ENCODE results near the gene SCIN. TPM values are rescaled to one million over a fixed set of nuclear protein-coding genes. Genes with fewer than 3 reads are reported as not detected.

Gene SCIN
- total RNA-seq, 1 donor from 2014 or later, result under 0.01 TPM

Other genes with a start within 250 kb of the SCIN start
- gene VWDE, start 166.9 kb upstream of the SCIN start, total RNA-seq, result 0.07 TPM in 1 of 2 replicates, not detected in the other
- gene ARL4A, start 116.9 kb downstream of the SCIN start, total RNA-seq, result 44.0 and 44.6 TPM in 2 replicates